Activated T-cell treated with anti-CD3 and anti-CD28 coated beads, Interleukin-2, amount 50 U/mL, for 72 hours (primary cell): ENCODE data around the gene EBF3. TPM values are rescaled to one million over a fixed set of nuclear protein-coding genes. Genes with fewer than 3 reads are reported as not detected.

Experiments
- ATAC-seq, 2 donors: fragments of 150-1000 bp; cut with Tn5 transposase; replicated peaks in 1 of 2; 2 replicates each; pipeline ENCODE4 v1.10.0; 2021; ENCODE audit warnings: moderate library complexity in 2 of 2, mild to moderate bottlenecking in 1 of 2
- DNase-seq, 2 donors: peaks; one replicate each; pipeline ENCODE4 v3.0.0; 2021 to 2022; ENCODE audit warnings: mixed read lengths in 1 of 2
- H3K27ac Mint-ChIP-seq: one replicate; pipeline ENCODE4 v1.8.0; 2022; ENCODE audit warnings: mild to moderate bottlenecking, moderate library complexity, mixed read lengths
- H3K27me3 Mint-ChIP-seq: one replicate; pipeline ENCODE4 v1.8.0; 2022; ENCODE audit warnings: low read depth, mixed read lengths
- H3K36me3 Mint-ChIP-seq, 2 donors: one replicate each; pipeline ENCODE4 v1.8.0; 2022; ENCODE audit warnings: mixed read lengths in 2 of 2, mild to moderate bottlenecking in 1 of 2; ENCODE audit not compliant: insufficient read depth in 2 of 2
- H3K4me1 Mint-ChIP-seq: one replicate; pipeline ENCODE4 v1.8.0; 2022; ENCODE audit warnings: low read depth, mixed read lengths
- H3K4me3 Mint-ChIP-seq, 2 donors: one replicate each; pipeline ENCODE4 v1.8.0; 2022; ENCODE audit warnings: mild to moderate bottlenecking in 2 of 2, mixed read lengths in 2 of 2, moderate library complexity in 2 of 2
- H3K9me3 Mint-ChIP-seq, 2 donors: one replicate each; pipeline ENCODE4 v1.8.0; 2022; ENCODE audit warnings: mixed read lengths in 2 of 2
- total RNA-seq, 2 donors: library from RNA; stranded (reverse); gene quantifications; one replicate each; pipeline ENCODE4 v1.2.3, GENCODE V29; 2022

The EBF3 gene
- total RNA-seq, 2 donors from 2014 or later: not detected

DNA sequence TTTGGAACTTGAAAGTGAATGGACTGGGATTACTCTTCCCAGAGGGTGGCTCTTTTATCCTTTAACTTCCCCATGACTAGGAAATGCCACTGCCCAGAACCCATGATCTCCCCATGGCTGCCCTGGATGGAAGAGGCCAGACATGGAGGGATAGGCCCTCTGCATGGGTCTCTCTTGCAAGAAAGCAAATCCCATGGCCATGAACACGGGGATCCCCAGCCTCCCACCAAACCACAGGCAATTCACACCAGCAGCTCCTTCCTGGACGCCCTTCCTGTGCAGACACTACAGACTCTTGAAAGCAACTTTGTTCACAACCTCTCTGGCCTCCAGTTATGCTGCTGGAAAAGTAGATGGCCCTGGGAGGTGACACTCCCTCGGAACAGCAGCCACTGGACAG is 55.0 kb downstream of the EBF3 start:
- H3K4me1 Mint-ChIP-seq: no peaks in the 10 kb centered on the region
- no peaks in the 10 kb centered on the region for H3K36me3 Mint-ChIP-seq
- H3K27ac Mint-ChIP-seq: no peak overlapping the region

DNA sequence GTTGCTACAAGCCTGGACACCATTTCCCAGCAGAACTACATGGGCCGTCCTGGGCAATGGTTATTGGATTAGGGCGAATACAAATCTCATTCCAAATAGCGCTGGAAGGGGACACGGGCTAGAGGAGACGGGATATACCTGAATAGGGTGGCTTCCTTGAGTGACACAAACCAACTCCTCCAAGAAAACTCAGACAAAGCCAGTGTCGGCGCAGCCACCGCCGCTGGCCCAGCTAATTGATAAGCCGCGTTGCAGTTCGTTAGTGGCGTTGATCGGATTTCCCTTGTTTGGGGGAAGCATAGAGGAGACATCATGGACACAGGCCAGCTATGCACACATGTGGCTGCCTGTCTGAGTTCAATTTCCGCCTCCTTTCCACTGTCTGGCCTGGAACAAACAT is 55.7 kb downstream of the EBF3 start:
- Mint-ChIP-seq H3K27me3 (peaks cover 6% of the 10 kb centered on the region), H3K4me1 (no peaks in the 10 kb centered on the region), H3K4me3 (no peak overlapping the region), H3K36me3 (no peaks in the 10 kb centered on the region), H3K27ac (no peak overlapping the region), H3K9me3 (no peaks in the 10 kb centered on the region)
- ATAC-seq: no peak
- no peak for DNase-seq

More for the DNA sequence above, 55.0 kb downstream of the EBF3 start:
- no peak for ATAC-seq
- peaks cover 5% of the 10 kb centered on the region for H3K27me3 Mint-ChIP-seq
- H3K9me3 Mint-ChIP-seq: no peaks in the 10 kb centered on the region
- H3K4me3 Mint-ChIP-seq: no peak overlapping the region
- no peak for DNase-seq

DNA sequence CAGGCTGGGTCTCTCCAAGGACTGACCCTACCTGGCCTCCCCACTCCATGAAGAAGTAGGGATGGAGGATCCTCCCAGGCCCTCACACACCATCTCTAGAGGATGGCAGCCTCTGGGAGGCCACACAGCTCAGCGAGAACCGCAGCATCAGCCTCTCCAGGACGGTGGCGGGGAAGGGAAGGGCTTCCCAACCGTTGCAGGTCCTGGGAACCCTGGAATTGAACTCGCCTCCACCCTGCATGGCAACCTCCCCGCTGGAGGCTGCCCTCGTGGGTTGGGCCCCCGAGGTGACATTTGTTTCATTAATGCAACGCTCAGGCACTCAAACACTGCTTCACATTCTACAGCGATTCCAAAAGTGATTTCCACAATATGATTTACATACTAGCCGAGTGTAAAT is 58.5 kb downstream of the EBF3 start:
- Mint-ChIP-seq H3K27me3 (peaks cover 8% of the 10 kb centered on the region), H3K4me3 (no peak overlapping the region), H3K9me3 (no peaks in the 10 kb centered on the region), H3K36me3 (no peaks in the 10 kb centered on the region), H3K27ac (no peak overlapping the region), H3K4me1 (no peaks in the 10 kb centered on the region)
- no peak for DNase-seq
- no peak for ATAC-seq

DNA sequence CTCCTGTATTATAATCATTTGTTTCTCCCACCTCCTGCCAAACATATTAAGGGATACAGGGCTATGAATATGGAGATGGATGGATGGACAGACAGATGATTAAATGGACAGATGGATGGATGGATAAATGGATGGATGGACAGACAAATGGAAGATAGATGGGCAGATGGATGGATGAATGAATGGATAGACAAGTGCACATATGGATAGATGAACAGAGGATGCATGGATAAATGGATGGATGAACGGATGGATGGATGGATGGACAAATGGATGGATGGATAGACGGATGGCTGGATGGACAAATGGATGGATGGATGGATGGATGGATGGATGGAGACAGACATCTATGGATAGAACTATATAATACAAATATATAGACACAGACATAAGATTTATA is 59.8 kb downstream of the EBF3 start:
- Mint-ChIP-seq H3K36me3 (no peaks in the 10 kb centered on the region), H3K9me3 (no peaks in the 10 kb centered on the region), H3K4me3 (no peak overlapping the region), H3K27me3 (peaks cover 17% of the 10 kb centered on the region), H3K27ac (no peak overlapping the region), H3K4me1 (no peaks in the 10 kb centered on the region)
- DNase-seq (no peak), ATAC-seq (no peak)

DNA sequence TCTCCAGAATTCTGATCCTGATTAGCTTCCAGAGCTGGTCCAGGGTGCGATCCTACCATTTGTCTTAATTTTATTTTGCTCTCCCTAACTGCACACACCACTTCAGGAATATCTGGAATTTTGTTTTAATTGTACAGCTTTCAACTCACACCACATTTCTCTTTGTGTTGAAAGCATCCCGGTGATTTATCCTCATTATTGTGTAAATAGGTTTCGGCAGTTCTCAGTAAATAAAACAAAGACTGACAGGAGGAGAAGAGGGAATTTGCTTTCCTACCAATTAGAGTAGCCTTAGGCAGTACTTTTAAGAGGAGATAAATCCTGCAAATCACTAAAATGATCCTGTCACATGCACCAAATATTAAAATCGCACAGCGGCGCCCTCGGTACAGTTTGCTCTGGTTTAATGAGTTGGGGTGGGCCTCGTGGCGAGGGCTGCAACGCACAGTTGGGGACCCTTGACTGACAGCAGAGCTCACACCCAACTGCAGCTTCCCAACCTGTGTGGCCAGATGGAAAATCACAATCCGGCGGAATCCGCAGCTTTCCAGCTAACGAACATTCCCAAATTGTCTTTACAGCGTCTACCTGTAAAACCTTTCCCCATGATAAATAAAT is 62.6 kb downstream of the EBF3 start:
- ATAC-seq (no peak), DNase-seq (no peak)
- Mint-ChIP-seq H3K27ac (no peak overlapping the region), H3K27me3 (peaks cover 33% of the 10 kb centered on the region), H3K36me3 (no peaks in the 10 kb centered on the region), H3K4me3 (no peak overlapping the region), H3K9me3 (no peaks in the 10 kb centered on the region), H3K4me1 (no peaks in the 10 kb centered on the region)

DNA sequence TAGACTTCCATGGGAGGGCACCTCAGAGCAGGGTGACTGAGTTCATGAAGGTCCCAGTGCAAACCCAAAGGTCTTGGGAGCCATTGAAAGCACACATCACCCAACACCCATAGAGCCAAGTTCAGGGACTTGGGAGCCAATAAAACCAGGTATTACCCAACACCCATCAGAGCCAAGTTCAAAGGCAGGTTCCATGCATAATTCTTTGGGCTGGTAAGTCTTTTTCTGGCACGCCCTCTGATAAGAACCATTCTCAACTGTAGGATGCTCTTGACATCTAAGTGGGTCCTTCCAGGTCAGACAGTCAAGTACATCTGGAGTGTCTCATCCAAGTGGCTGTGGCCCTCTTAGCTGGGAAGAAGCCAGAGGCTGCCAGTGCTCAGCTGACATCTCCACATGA is 63.2 kb downstream of the EBF3 start:
- ATAC-seq: no peak
- Mint-ChIP-seq H3K36me3 (no peaks in the 10 kb centered on the region), H3K27ac (no peak overlapping the region), H3K4me3 (no peak overlapping the region), H3K4me1 (no peaks in the 10 kb centered on the region), H3K27me3 (peaks cover 33% of the 10 kb centered on the region), H3K9me3 (no peaks in the 10 kb centered on the region)
- no peak for DNase-seq

DNA sequence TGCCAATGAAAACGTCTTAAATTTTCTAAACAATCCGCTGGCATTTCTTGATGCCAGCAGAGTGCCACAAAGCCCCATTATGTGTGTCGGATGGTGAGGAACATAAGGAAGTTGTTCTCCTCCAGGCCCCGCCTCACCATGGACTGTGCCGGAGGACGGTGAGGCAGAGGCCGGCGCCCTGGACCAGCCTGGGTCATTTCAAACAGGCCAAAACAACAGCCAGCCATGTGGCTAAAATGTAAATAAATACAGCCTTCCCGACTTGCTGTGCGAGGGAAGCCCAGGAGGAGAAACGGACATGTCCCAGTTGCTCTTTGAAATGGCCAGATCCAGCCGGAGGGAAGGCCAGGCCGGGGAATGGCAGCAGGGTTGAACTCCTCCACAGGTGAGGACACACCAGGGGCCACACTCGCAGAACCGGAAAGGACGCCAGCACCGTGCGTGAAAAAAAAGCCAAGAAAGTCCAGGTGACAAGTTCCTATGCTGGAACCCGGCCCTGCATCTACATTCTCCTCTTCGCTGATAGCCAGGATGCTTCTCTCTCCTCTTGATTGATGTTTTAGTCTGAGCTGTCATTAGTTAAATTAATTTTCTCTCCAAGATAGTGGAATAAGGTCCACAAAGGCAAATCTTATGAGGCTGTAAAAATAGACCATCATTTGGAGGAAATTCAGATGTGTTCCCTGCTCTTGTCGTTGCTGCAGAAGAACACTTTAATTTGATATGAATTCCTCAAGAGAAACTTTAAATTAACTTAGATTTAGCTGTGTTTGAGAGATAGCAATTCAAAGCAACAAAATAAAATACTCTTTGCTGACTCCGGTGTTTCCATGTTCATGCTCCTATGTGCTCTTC is 64.6 kb downstream of the EBF3 start:
- Mint-ChIP-seq H3K27me3 (peaks cover 32% of the 10 kb centered on the region), H3K27ac (no peak overlapping the region), H3K36me3 (no peaks in the 10 kb centered on the region), H3K4me3 (no peak overlapping the region), H3K4me1 (no peaks in the 10 kb centered on the region), H3K9me3 (no peaks in the 10 kb centered on the region)
- no peak for DNase-seq
- no peak for ATAC-seq

DNA sequence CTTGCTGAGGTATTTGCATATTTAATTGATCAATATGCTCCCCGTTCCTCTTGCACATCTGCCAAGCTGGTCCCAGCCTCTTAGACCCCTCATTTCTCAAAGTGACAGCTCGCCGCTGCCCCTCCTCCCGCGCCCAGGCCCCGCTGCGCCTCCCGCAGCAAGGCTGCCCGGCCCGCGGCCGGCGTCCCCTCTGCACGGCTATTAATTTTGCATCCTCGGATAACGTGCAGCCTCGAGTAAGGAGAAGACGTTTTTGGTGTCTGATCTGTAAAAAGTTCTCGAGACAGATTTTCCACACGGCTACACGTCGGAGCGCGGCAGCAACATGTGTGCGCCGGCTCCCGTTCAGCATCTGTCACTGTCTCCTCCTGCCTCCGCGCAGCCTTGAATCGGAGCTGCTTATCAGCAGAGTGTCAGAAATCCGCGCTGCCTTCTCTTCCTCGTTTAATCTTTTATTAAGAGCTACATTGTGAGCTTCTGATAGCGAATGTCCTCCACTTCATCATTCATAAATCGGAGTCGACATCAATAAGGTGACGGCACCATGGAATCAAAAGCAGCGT is 65.3 kb downstream of the EBF3 start:
- DNase-seq (no peak), ATAC-seq (no peak)
- Mint-ChIP-seq H3K4me3 (no peak overlapping the region), H3K27ac (no peak overlapping the region), H3K36me3 (no peaks in the 10 kb centered on the region), H3K27me3 (peaks cover 27% of the 10 kb centered on the region), H3K9me3 (no peaks in the 10 kb centered on the region), H3K4me1 (no peaks in the 10 kb centered on the region)

DNA sequence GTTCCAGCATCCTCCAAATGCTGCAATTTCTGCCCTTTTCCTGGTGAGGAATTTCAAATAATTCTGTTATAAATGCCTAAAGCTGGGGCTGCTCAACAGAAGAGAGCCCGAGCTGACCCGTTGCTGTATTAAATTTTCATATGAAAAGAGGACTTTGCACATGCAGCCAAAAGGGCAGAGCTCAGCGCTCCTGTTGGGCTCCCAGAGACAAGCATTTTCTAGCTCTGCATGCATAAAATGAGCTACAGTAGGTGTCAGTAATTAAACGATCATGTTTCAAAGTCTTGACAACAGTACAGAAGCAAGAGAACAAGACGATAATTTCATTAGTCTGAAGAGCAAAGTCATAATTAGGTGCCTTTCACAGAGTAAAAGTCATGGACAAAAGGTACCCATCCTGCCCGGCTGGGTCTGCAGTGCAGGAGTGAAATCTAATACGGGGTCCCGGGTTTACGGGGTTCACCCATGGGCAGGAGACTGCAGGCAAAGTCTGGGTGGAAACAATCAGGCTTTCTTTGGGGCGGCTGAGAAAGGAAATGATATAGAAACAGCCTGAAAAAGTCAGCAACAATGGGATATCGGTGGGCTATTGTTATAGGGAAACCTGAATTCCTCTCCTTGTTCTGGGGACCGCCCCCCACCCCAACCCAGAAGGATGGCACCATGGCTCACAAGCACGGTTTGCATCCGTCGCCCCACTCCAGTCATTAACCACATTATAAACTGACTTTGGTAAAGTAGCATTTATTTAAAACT is 66.0 kb downstream of the EBF3 start:
- no peak overlapping the region for H3K4me3 Mint-ChIP-seq
- no peak overlapping the region for H3K27ac Mint-ChIP-seq
- H3K4me1 Mint-ChIP-seq: no peaks in the 10 kb centered on the region
- no peak for ATAC-seq
- peaks cover 27% of the 10 kb centered on the region for H3K27me3 Mint-ChIP-seq
- DNase-seq: no peak
- H3K36me3 Mint-ChIP-seq: no peaks in the 10 kb centered on the region
- H3K9me3 Mint-ChIP-seq: no peaks in the 10 kb centered on the region

DNA sequence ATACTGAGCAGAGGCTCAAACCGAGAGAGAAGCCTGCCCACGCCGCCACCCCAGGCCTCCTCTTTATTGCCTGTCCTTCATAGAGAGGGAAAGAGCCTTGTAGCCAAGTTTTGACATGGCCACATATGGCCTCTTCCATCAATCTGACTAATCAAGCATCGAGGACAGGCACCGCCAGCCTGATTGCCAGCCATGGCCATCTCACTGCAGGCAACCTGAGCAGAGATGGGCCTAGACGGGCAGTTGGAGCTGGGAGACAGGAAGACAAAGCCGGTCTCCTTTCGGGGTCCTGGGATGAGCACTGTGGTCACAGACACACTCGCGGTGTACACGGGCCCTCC is 67.2 kb downstream of the EBF3 start:
- Mint-ChIP-seq H3K27ac (no peak overlapping the region), H3K4me3 (no peak overlapping the region), H3K36me3 (no peaks in the 10 kb centered on the region), H3K4me1 (no peaks in the 10 kb centered on the region), H3K27me3 (peaks cover 27% of the 10 kb centered on the region), H3K9me3 (no peaks in the 10 kb centered on the region)
- ATAC-seq (no peak), DNase-seq (no peak)

DNA sequence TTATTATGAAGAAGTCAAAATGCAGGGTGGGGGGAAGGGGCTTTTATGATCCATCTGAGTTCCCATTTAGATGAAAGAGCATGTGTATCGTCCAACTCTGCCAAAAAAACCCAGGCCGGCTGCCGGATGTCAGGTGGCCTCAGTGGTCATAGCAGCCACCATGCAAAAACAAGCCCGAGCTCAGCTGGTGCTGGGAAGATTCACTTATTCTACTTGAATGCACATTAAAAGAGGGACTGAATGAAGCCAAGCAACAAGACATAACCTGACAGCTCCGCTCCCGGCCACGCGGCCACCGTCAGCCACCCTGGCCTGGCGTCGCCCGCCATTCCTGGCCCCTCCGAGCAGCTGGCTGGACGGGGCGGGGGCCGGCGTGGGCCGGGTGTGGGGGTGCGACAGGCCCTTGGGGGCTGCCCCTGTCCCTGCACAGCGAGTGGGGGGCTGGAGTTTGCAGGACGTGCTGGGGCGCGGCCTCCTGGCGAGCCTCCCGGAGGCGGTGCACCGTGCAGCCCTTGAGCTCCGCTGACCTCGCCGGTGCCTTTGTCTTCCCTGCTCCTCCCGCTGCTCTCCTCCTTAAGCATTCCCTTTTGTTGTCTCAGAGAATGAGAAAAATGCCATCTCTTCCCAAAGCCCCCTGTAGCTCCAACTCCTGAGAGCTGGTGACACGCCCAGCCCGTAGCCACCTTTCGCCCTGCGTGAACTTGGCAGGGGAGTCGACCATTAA is 67.8 kb downstream of the EBF3 start:
- no peak for DNase-seq
- H3K27me3 Mint-ChIP-seq: peaks cover 27% of the 10 kb centered on the region
- ATAC-seq: no peak
- H3K4me1 Mint-ChIP-seq: no peaks in the 10 kb centered on the region
- H3K36me3 Mint-ChIP-seq: no peaks in the 10 kb centered on the region
- H3K9me3 Mint-ChIP-seq: no peaks in the 10 kb centered on the region
- no peak overlapping the region for H3K4me3 Mint-ChIP-seq
- no peak overlapping the region for H3K27ac Mint-ChIP-seq

DNA sequence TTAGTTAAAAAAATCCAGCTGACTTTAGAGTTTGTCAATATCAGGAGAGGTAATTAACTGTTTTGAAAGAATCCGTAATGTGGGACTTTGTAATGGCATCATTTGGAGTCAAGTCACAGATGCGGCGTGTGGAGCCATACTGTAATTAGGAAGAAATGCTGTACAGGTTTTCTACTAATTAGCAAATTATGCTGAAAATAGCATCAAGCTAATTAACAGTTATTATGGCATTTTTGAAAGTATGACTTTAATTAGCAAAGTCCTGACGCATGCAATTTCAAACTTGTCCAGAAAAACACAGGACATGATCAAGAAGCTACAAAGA is 68.3 kb downstream of the EBF3 start:
- H3K9me3 Mint-ChIP-seq: no peaks in the 10 kb centered on the region
- ATAC-seq (no peak), DNase-seq (no peak)
- no peaks in the 10 kb centered on the region for H3K36me3 Mint-ChIP-seq
- peaks cover 27% of the 10 kb centered on the region for H3K27me3 Mint-ChIP-seq
- H3K4me1 Mint-ChIP-seq: no peaks in the 10 kb centered on the region
- no peak overlapping the region for H3K4me3 Mint-ChIP-seq
- no peak overlapping the region for H3K27ac Mint-ChIP-seq

DNA sequence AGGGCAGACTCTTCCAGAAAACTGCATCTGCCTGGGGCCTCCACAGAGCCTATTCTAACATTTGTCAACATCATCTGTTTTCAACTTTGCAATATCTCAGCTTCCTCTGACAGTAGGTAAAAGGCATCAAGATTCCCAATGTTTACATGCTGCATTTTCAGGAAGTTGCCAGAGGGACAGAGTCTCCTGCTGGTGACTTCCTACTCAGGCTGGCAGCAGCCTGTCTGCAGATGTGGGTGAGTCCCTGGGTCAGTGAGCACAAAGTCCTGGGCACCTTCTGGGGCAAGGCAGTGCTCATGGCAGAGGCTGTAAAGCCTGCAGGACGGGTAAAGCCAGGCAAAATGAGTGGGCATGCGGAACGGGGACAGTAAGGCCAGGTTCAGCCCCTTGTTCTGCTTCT is 69.4 kb downstream of the EBF3 start:
- H3K36me3 Mint-ChIP-seq: no peaks in the 10 kb centered on the region
- H3K4me3 Mint-ChIP-seq: no peak overlapping the region
- ATAC-seq (no peak), DNase-seq (no peak)
- H3K4me1 Mint-ChIP-seq: no peaks in the 10 kb centered on the region
- no peak overlapping the region for H3K27ac Mint-ChIP-seq
- H3K27me3 Mint-ChIP-seq: peaks cover 17% of the 10 kb centered on the region
- no peaks in the 10 kb centered on the region for H3K9me3 Mint-ChIP-seq
